Muscle of leg (tissue), 16 donors: ENCODE results near the gene CSF2. TPM values are rescaled to one million over a fixed set of nuclear protein-coding genes. Genes with fewer than 3 reads are reported as not detected.

Experiments
- DNase-seq: peaks from one replicate; pipeline ENCODE4 v3.0.0; 2013
- H3K27ac ChIP-seq: one replicate; pipeline ENCODE4 v1.5.1; 2013; ENCODE audit warnings: mild to moderate bottlenecking, low read length, control low read depth
- H3K27me3 ChIP-seq: one replicate; pipeline ENCODE4 v1.6.1; 2013; ENCODE audit warnings: low read length; ENCODE audit not compliant: control insufficient read depth, insufficient read depth
- H3K36me3 ChIP-seq: one replicate; pipeline ENCODE4 v1.6.1; 2013; ENCODE audit warnings: low read length; ENCODE audit not compliant: control insufficient read depth, insufficient read depth
- H3K4me1 ChIP-seq: one replicate; pipeline ENCODE4 v1.6.1; 2013; ENCODE audit warnings: low read length; ENCODE audit not compliant: control insufficient read depth, insufficient read depth
- H3K4me3 ChIP-seq: one replicate; pipeline ENCODE4 v1.5.1; 2013; ENCODE audit warnings: low read length, control low read depth
- H3K9me3 ChIP-seq: replicated peaks from 2 replicates; pipeline ENCODE4 v1.6.1; 2013; ENCODE audit warnings: low read depth, low read length; ENCODE audit not compliant: control insufficient read depth
- WGBS: methylation state at CpG from one replicate; pipeline ENCODE4 v1.1.5; 2013; ENCODE audit warnings: missing lambda C conversion rate; ENCODE audit not compliant: insufficient coverage; 5-methylcytosine and 5-hydroxymethylcytosine counted together
- long read RNA-seq, 11 donors: transcript quantifications; one replicate each; lab custom pipeline, GENCODE V29; 2026
- polyA plus RNA-seq, 8 donors: library from polyadenylated mRNA; unstranded; fragments of 120-200 nt; gene quantifications; one replicate each; pipeline versions ENCODE4 v1.2.1 to v1.2.3, GENCODE V29; 2013; ENCODE audit warnings: inconsistent platforms in 1 of 8, low replicate concordance in 1 of 8; ENCODE audit not compliant: insufficient read length in 8 of 8, insufficient read depth in 1 of 8
- total RNA-seq: library from RNA; stranded (reverse); fragments of 120-200 nt; gene quantifications from one replicate; pipeline ENCODE4 v1.2.4, GENCODE V29; 2013

Gene CSF2
- total RNA-seq (not detected), polyA plus RNA-seq (not detected)
- long read RNA-seq, donor 1 = 0 reads
- long read RNA-seq, donor 2 = 0 reads
- long read RNA-seq, donor 3 = 0 reads
- long read RNA-seq, donor 4 = 0 reads
- long read RNA-seq, donor 5 = 0 reads
- long read RNA-seq, donor 6 = 0 reads
- long read RNA-seq, donor 7 = 0 reads
- long read RNA-seq, donor 8 = 0 reads
- long read RNA-seq, donor 9 = 0 reads
- long read RNA-seq, donor 10 = 0 reads
- long read RNA-seq, donor 11 = 0 reads

DNA sequence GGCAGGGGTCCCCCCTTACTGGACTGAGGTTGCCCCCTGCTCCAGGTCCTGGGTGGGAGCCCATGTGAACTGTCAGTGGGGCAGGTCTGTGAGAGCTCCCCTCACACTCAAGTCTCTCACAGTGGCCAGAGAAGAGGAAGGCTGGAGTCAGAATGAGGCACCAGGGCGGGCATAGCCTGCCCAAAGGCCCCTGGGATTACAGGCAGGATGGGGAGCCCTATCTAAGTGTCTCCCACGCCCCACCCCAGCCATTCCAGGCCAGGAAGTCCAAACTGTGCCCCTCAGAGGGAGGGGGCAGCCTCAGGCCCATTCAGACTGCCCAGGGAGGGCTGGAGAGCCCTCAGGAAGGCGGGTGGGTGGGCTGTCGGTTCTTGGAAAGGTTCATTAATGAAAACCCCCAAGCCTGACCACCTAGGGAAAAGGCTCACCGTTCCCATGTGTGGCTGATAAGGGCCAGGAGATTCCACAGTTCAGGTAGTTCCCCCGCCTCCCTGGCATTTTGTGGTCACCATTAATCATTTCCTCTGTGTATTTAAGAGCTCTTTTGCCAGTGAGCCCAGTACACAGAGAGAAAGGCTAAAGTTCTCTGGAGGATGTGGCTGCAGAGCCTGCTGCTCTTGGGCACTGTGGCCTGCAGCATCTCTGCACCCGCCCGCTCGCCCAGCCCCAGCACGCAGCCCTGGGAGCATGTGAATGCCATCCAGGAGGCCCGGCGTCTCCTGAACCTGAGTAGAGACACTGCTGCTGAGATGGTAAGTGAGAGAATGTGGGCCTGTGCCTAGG lies at the start of gene CSF2:
CSF2 (plus strand) TSS at position 559 of the 783 bp plus-strand sequence; CDS start at position 594, 35 bp downstream.
- Histone ChIP-seq H3K27ac (no peak within 1 kb of the TSS), H3K4me3 (no peak within 1 kb of the TSS), H3K9me3 (no peaks in the 10 kb centered on the region), H3K36me3 (no peaks in the 10 kb centered on the region), H3K27me3 (no peaks in the 10 kb centered on the region), H3K4me1 (no peaks in the 10 kb centered on the region)
- no peak for DNase-seq
- 92% methylated on average over 5 of the region's 12 CpGs for WGBS

- no peak for DNase-seq
Measured at GRCh38 chr5:132024117-132024435, 49.5 kb upstream of the CSF2 start.

DNA sequence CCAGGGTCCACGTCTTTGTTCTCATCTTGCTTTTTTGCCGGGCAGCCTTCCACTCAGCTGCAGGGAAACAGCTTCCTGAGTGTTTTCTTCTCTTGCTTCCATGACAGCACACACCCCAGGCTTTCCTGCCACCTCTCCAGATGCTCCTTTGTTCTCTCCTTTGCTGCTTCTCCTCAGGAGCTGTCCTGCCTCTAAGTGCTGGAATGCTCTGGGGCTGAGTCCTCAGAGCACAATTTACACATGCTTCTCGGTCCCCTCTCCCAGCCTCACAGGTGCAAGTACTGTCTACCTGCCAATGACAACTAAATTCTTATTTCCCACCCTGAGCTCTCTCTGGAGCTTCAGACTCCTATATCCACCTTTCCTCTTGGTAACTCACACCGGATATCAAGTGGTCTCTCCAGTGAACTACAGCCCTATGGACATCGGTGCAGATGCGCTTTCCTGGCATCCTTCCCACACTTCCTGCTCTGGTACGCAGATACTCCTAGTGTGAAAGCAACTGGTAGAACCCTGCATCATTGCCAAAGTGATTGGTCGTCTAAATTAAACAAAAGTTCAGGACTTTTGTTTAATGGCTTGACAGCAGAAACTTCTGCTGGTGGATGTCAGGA lies 48.7 kb upstream of the CSF2 start:
- H3K4me1 ChIP-seq = no peaks in the 10 kb centered on the region
- 69% methylated on average over 8 of the region's 8 CpGs for WGBS
- H3K27ac ChIP-seq = no peak overlapping the region
- no peaks in the 10 kb centered on the region for H3K9me3 ChIP-seq
- DNase-seq = no peak
- H3K4me3 ChIP-seq = no peak overlapping the region
- no peaks in the 10 kb centered on the region for H3K27me3 ChIP-seq
- H3K36me3 ChIP-seq = no peaks in the 10 kb centered on the region

More at GRCh38 chr5:132024117-132024435, 49.5 kb upstream of the CSF2 start:
- H3K27ac ChIP-seq = no peak overlapping the region
- no peaks in the 10 kb centered on the region for H3K4me1 ChIP-seq
- H3K9me3 ChIP-seq = no peaks in the 10 kb centered on the region
- no peaks in the 10 kb centered on the region for H3K36me3 ChIP-seq
- WGBS = 63% methylated on average over 2 of the region's 4 CpGs
- H3K4me3 ChIP-seq = no peak overlapping the region
- H3K27me3 ChIP-seq = peaks cover 3% of the 10 kb centered on the region

- Histone ChIP-seq H3K4me3 (no peak overlapping the region), H3K27ac (no peak overlapping the region), H3K4me1 (no peaks in the 10 kb centered on the region), H3K27me3 (no peaks in the 10 kb centered on the region), H3K36me3 (no peaks in the 10 kb centered on the region), H3K9me3 (no peaks in the 10 kb centered on the region)
- WGBS = 86% methylated on average over 7 of the region's 7 CpGs
- DNase-seq = no peak
Measured at GRCh38 chr5:132025403-132025971, 48.1 kb upstream of the CSF2 start.

- 85% methylated on average over 3 of the region's 5 CpGs for WGBS
- Histone ChIP-seq H3K4me3 (no peak overlapping the region), H3K9me3 (no peaks in the 10 kb centered on the region), H3K36me3 (no peaks in the 10 kb centered on the region), H3K4me1 (no peaks in the 10 kb centered on the region), H3K27ac (no peak overlapping the region), H3K27me3 (peaks cover 3% of the 10 kb centered on the region)
- no peak for DNase-seq
Measured at GRCh38 chr5:132026516-132027008, 47.0 kb upstream of the CSF2 start.

- DNase-seq = no peak
- H3K4me1 ChIP-seq = no peaks in the 10 kb centered on the region
- no peaks in the 10 kb centered on the region for H3K36me3 ChIP-seq
- H3K9me3 ChIP-seq = no peaks in the 10 kb centered on the region
- peaks cover 3% of the 10 kb centered on the region for H3K27me3 ChIP-seq
- no peak overlapping the region for H3K27ac ChIP-seq
- no peak overlapping the region for H3K4me3 ChIP-seq
- WGBS = 85% methylated on average over 2 of the region's 2 CpGs
Measured at GRCh38 chr5:132027027-132027426, 46.6 kb upstream of the CSF2 start.

DNA sequence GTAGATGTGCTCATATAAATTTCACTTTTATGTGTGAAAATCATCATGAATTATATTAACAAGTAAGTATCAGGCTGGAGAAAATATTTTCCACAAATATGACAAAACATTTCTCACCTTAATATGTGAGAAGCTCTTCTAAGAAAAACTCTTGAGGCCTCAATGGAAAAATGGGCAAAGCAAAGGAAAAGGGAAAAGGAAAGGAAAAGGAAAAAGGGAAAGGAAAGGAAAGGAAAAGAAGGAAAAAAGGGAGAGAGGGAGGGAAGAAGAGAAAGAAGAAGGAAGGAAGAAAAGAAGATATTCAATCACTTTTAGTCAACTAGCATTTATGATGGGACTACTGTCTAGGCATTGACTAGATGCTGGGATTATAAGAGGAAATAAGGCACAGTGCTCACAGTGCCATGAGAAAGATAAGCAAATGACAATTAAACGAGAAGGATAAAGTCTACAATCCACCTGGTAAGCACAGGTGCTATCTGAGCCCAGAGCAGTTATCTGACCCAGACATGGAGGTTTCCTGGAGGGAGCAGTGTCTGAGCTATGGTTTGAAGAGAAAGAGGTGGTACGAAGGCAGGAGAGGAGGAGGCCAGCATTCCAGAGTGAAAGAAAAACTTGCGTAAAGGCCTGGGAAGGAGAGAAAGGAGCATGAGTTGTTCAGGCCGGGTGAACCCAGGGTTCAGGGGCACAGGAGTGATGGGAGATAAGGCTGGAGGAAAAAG lies 43.8 kb upstream of the CSF2 start:
- Histone ChIP-seq H3K27ac (no peak overlapping the region), H3K4me1 (no peaks in the 10 kb centered on the region), H3K36me3 (no peaks in the 10 kb centered on the region), H3K27me3 (peaks cover 3% of the 10 kb centered on the region), H3K9me3 (no peaks in the 10 kb centered on the region), H3K4me3 (no peak overlapping the region)
- 85% methylated on average over 4 of the region's 4 CpGs for WGBS
- no peak for DNase-seq

- Histone ChIP-seq H3K27me3 (peaks cover 3% of the 10 kb centered on the region), H3K4me1 (no peaks in the 10 kb centered on the region), H3K4me3 (no peak overlapping the region), H3K36me3 (no peaks in the 10 kb centered on the region), H3K27ac (no peak overlapping the region), H3K9me3 (no peaks in the 10 kb centered on the region)
- WGBS = 81% methylated on average over 2 of the region's 2 CpGs
- DNase-seq = no peak
Measured at GRCh38 chr5:132030610-132031009, 43.0 kb upstream of the CSF2 start.

GRCh38 chr5:132032196-132032595 lies 41.4 kb upstream of the CSF2 start:
- Histone ChIP-seq H3K36me3 (no peaks in the 10 kb centered on the region), H3K4me3 (no peak overlapping the region), H3K27me3 (peaks cover 3% of the 10 kb centered on the region), H3K9me3 (no peaks in the 10 kb centered on the region), H3K4me1 (no peaks in the 10 kb centered on the region), H3K27ac (no peak overlapping the region)
- no peak for DNase-seq
